Measurements from ENCODE around the gene ALG1. TPM values are rescaled to one million over a fixed set of nuclear protein-coding genes. Genes with fewer than 3 reads are reported as not detected.

Gene ALG1
- total RNA-seq, 1 experiment from 2014 or later: 36.2 TPM

GRCh38 chr16:5070431-5071186, 1.0 kb upstream of the ALG1 start:
- no peak overlapping the region for H3K4me2 ChIP-seq (ENCODE audit: insufficient read depth, insufficient read length, low read length)
- H3K14ac ChIP-seq (ENCODE audit: insufficient read depth, low read length): no peak overlapping the region
- peaks cover 5% of the 10 kb centered on the region; the same call in 1 of the 2 replicates for H3K79me2 ChIP-seq (ENCODE audit: insufficient read depth, low read length)
- no peaks in the 10 kb centered on the region for H3K4me1 ChIP-seq (ENCODE audit: insufficient read depth, low read length)
- no peak overlapping the region for H3T11ph ChIP-seq (ENCODE audit: low read length)
- no peak overlapping the region for H2AK5ac ChIP-seq (ENCODE audit: insufficient read length, low read length)
- H3K27ac ChIP-seq (ENCODE audit: insufficient read length, low read depth, low read length): no peak overlapping the region
- H3K9ac ChIP-seq (ENCODE audit: extremely low read depth, insufficient read length, low read length): no peak overlapping the region
- H3K56ac ChIP-seq (ENCODE audit: insufficient read length, low read depth, low read length): no peak overlapping the region
- no peak overlapping the region for H2BK15ac ChIP-seq (ENCODE audit: low read depth, low read length)
- no peaks in the 10 kb centered on the region; a peak in 2 of 5 replicates for H3K9me3 Mint-ChIP-seq
- no peak overlapping the region for H2AFZ ChIP-seq (ENCODE audit: low read length)
- no peak overlapping the region for H3K4ac ChIP-seq (ENCODE audit: low read depth, low read length)
- WGBS (ENCODE audit: extremely low coverage, insufficient read length, low lambda C conversion rate): no CpG with 5 or more reads among the region's 15 CpGs
- no peaks in the 10 kb centered on the region for H4K20me1 ChIP-seq (ENCODE audit: control insufficient read depth, insufficient read depth, insufficient read length)
- H4K5ac ChIP-seq (ENCODE audit: insufficient read length, low read depth, low read length): no peak overlapping the region
- peaks cover 6 to 15% (median 13%) of the 10 kb centered on the region in 3 experiments; a peak in 6 of 7 replicates for H3K36me3 Mint-ChIP-seq (ENCODE audit: insufficient read depth in 1 of 3, low read depth in 3 of 3)
- peaks cover 17 to 18% of the 10 kb centered on the region in 2 experiments for H3K4me1 Mint-ChIP-seq
- no peak overlapping the region for H3K27ac Mint-ChIP-seq
- peak overlapping the region in 1 of 2 experiments; percentile 50; a peak in 2 of 5 replicates for H3K4me3 Mint-ChIP-seq
- no peaks in the 10 kb centered on the region for H3K9me3 ChIP-seq (ENCODE audit: control insufficient read depth, low read depth, low read length)
- no peaks in the 10 kb centered on the region for H3K27me3 ChIP-seq (ENCODE audit: insufficient read depth, low read length)
- no peak overlapping the region for H2BK12ac ChIP-seq (ENCODE audit: insufficient read length, low read depth, low read length)
- no peaks in the 10 kb centered on the region; the same call in 1 of the 2 replicates for H3K27me3 Mint-ChIP-seq (ENCODE audit: low read depth)
- peaks cover 4% of the 10 kb centered on the region for H3K79me1 ChIP-seq (ENCODE audit: insufficient read depth, low read depth, low read length, poor library complexity, severe bottlenecking)
- no peak overlapping the region for H2BK120ac ChIP-seq (ENCODE audit: low read depth, low read length, poor library complexity, severe bottlenecking)
- TF ChIP-seq CTCF (conservative IDR thresholded peaks at IDR 0.05): no peak
- H4K8ac ChIP-seq (replicated peaks; ENCODE audit: insufficient read length, low read depth, low read length): no peak overlapping the region
- no peak overlapping the region for H4K91ac ChIP-seq (ENCODE audit: insufficient read length, low read depth, low read length)
- H3K23me2 ChIP-seq (ENCODE audit: insufficient read length, low read depth, low read length, poor library complexity, severe bottlenecking): peaks cover 7% of the 10 kb centered on the region
- DNase-seq: no peak
- H3K23ac ChIP-seq (ENCODE audit: insufficient read length, low read depth, low read length): no peak overlapping the region
- H3K18ac ChIP-seq (ENCODE audit: insufficient read length, low read depth, low read length): no peak overlapping the region
- no peak overlapping the region for H2BK5ac ChIP-seq (ENCODE audit: insufficient read length, low read length)
- H2BK20ac ChIP-seq (ENCODE audit: low read depth, low read length, poor library complexity, severe bottlenecking): no peak overlapping the region
